Measurements from ENCODE around the gene EPHB2.

The EPHB2 gene

DNA sequence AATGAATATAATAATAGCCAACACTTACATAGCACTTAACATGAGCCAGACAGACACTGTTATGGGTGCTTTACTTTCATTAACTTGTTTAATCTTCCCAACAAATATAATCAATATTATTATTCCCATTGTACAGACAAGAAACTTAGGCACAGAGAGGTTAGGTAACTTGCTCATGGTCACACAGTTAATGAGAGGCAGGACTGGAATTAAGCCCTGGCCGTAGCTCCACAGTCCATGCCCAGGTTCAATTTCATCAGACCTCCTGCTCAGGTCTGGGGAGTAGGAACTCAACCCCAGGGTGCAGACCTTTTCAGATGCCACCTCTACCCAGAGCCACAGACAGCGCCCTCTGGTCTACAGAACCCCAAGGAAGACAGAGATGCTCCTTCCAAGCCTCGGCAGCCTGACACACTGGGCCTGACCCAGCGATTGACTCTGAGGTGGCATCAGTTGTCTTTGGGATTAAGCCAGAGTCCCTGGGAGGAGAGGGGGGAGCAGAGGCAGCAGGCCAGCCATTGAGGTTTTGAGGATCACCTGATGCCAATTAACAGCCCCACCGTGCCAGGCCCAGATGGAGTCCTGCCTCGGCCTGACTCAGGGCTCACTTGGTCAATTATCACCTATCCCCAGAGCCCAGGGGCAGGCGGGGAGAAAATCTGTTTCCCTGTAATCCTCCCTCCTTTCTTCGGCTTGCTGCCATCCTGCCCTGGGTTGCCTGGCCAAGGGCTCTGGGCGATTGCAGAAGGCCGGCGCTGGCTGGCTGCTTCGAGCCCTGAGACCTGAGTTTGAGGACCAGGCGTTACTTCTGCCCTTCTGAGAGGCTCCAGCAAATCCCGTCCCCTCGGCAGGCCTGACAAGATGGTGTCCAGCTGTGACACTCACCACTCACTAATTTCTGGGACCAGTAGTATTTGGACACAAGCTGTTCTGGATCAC, 145.3 kb downstream of the EPHB2 start:
- no peak for DNase-seq (ENCODE audit: low spot score in 2 of 2)
- Mint-ChIP-seq H3K27me3 (peaks cover 9% of the 10 kb centered on the region), H3K36me3 (no peaks in the 10 kb centered on the region), H3K9me3 (no peaks in the 10 kb centered on the region), H3K4me3 (no peak overlapping the region), H3K4me1 (peaks cover 26% of the 10 kb centered on the region), H3K27ac (peak overlapping the region; percentile 52)
- ATAC-seq (ENCODE audit: low read depth) = no peak

DNA sequence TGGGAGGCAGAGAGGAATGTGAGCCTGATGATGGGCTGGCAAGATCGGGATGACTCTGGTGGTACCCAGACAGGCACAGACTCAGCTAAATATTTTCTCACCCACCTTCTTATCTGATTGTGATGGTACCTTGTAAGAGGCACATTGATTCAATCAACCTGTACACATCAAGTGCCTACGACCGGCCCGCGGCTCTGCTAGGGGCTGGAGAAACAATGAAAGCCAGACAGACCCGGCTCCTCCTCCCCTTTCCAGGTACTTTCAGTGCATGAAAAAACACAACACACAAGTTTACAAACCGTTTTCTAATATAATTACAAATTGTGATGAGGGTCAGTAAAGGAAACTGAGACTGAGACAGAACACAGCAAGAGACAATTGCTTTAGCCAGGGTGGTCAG, 147.0 kb downstream of the EPHB2 start:
- no peaks in the 10 kb centered on the region for H3K36me3 Mint-ChIP-seq
- no peak overlapping the region for H3K27ac Mint-ChIP-seq
- peaks cover 9% of the 10 kb centered on the region for H3K27me3 Mint-ChIP-seq
- DNase-seq (ENCODE audit: low spot score in 2 of 2) (no peak), ATAC-seq (ENCODE audit: low read depth) (no peak)
- no peaks in the 10 kb centered on the region for H3K9me3 Mint-ChIP-seq
- peaks cover 22% of the 10 kb centered on the region for H3K4me1 Mint-ChIP-seq
- no peak overlapping the region for H3K4me3 Mint-ChIP-seq

DNA sequence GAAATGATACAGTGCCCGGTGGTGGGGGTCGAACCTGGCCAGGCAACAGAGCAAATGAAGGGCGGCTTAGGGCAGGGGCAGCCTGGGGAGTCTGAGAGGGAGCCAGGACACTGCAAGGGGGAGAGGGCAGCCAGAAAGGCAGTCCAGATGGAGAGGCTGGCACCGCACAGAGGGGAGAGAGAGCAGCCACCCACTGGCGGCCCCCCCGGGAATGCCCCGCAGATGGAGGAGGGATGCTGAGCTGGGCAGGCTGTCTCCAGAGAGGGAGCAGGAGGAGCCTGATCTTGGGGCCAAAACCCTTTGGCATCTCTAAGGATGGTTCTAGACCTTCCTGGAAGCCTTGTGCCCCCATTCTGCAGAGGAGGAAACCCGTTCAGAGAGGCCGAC, 149.8 kb downstream of the EPHB2 start:
- no peaks in the 10 kb centered on the region for H3K36me3 Mint-ChIP-seq
- H3K9me3 Mint-ChIP-seq = no peaks in the 10 kb centered on the region
- no peak overlapping the region for H3K4me3 Mint-ChIP-seq

DNA sequence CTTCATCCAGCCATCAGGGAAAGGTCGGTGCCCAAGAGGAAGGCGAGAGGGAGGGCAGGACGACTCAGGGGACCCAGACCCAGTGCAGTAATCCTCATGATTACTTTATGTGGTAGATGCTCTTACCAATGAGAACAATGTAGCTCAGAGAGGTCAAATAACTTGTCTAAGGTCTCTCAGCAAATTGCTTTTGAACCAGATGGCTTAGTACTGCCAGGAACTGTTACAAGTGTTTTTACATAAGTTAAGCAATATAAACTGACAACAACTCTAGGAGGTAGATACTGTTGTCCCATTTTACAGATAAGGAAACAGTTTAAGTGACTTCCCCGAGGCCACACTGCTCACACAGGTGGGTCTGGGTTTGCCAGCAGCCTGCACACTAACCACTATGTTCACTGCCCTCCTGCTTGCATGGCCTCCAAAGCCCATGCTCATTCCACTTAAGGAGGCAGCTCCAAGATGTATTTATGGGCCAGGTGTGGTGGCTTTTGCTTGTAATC, 150.3 kb downstream of the EPHB2 start:
- Mint-ChIP-seq H3K4me3 (no peak overlapping the region), H3K36me3 (no peaks in the 10 kb centered on the region), H3K27me3 (peaks cover 17% of the 10 kb centered on the region), H3K4me1 (peaks cover 6% of the 10 kb centered on the region), H3K9me3 (no peaks in the 10 kb centered on the region), H3K27ac (no peak overlapping the region)
- ATAC-seq (ENCODE audit: low read depth) (no peak), DNase-seq (ENCODE audit: low spot score in 2 of 2) (no peak)

More for the DNA sequence above, 149.8 kb downstream of the EPHB2 start:
- DNase-seq (ENCODE audit: low spot score in 2 of 2) (no peak), ATAC-seq (ENCODE audit: low read depth) (no peak)
- no peak overlapping the region for H3K27ac Mint-ChIP-seq
- H3K4me1 Mint-ChIP-seq = peaks cover 3% of the 10 kb centered on the region
- H3K27me3 Mint-ChIP-seq = peaks cover 14% of the 10 kb centered on the region

DNA sequence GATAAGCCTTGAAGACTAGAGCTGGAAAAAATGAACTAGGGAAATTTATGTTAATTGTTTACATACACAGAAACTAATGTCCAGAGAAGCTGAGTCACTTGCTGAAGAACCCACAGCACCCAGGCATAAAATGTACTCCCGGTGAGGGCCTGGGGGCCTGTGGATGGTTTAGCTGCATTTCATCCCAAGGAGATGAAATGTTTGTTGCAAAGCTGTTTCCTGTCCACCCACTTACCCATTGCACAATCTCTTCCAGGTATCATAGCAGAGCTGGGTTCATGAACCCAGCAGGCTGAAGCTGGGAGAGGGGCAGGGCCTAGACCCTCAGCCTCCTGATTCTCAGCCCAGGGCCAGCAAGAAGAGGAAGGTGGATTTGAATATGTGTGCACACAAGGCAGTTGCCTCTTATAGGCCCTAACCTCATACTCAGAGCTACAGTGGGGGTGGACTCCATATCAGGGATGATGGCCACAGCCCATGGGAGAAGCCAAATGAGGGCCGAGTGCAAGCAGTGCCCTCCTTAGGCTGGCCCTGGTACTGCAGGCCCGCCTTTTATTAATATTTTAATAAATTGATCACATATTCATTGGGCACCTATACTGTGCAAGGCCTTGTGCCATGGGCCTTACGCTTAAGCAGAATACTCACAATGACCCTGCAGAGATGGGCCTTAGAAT, 151.3 kb downstream of the EPHB2 start:
- peaks cover 21% of the 10 kb centered on the region for H3K27me3 Mint-ChIP-seq
- H3K9me3 Mint-ChIP-seq = no peaks in the 10 kb centered on the region
- no peaks in the 10 kb centered on the region for H3K36me3 Mint-ChIP-seq
- no peak overlapping the region for H3K27ac Mint-ChIP-seq
- peaks cover 9% of the 10 kb centered on the region for H3K4me1 Mint-ChIP-seq
- DNase-seq (ENCODE audit: low spot score in 2 of 2) (no peak), ATAC-seq (ENCODE audit: low read depth) (no peak)
- H3K4me3 Mint-ChIP-seq = no peak overlapping the region

DNA sequence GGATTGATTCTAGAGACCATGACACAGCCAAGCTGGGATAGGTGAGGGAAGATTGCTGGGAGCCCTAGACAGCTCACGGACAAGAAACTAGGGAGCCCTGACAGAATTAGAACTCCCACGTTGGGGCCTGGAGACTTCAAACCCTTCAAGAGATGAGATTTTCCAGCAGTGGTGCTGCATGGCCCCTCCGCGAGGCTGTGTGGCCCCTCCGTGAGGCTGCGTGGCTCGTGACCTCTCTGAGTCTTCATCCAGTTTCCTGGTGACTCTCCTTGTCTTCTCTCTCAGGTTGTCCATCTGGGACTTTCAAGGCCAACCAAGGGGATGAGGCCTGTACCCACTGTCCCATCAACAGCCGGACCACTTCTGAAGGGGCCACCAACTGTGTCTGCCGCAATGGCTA, 152.1 kb downstream of the EPHB2 start:
- H3K4me3 Mint-ChIP-seq = no peak overlapping the region
- no peak overlapping the region for H3K27ac Mint-ChIP-seq
- no peak for DNase-seq (ENCODE audit: low spot score in 2 of 2)
- peaks cover 9% of the 10 kb centered on the region for H3K4me1 Mint-ChIP-seq
- no peaks in the 10 kb centered on the region for H3K36me3 Mint-ChIP-seq
- no peaks in the 10 kb centered on the region for H3K9me3 Mint-ChIP-seq
- peaks cover 25% of the 10 kb centered on the region for H3K27me3 Mint-ChIP-seq
- ATAC-seq (ENCODE audit: low read depth) = no peak

DNA sequence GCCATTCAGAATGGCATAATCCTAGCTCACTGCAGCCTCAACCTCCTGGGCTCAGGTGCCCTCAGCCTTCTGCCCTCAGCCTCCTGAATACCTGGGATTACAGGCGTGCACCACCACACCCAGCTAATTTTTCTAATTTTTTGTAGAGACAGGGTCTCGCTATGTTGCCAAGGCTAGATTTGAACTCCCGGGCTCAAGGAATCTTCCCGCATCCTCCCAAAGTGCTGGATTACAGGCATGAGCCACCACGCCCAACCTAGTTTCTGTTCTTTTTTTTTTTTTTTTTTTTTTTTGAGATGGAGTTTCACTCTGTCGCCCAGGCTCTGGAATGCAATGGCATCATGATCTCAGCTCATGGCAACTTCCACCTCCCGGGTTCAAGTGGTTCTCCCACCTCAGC, 153.1 kb downstream of the EPHB2 start:
- Mint-ChIP-seq H3K27ac (no peak overlapping the region), H3K4me1 (peaks cover 9% of the 10 kb centered on the region), H3K4me3 (no peak overlapping the region), H3K27me3 (peaks cover 22% of the 10 kb centered on the region), H3K36me3 (no peaks in the 10 kb centered on the region), H3K9me3 (no peaks in the 10 kb centered on the region)
- DNase-seq (ENCODE audit: low spot score in 2 of 2) (no peak), ATAC-seq (ENCODE audit: low read depth) (no peak)

DNA sequence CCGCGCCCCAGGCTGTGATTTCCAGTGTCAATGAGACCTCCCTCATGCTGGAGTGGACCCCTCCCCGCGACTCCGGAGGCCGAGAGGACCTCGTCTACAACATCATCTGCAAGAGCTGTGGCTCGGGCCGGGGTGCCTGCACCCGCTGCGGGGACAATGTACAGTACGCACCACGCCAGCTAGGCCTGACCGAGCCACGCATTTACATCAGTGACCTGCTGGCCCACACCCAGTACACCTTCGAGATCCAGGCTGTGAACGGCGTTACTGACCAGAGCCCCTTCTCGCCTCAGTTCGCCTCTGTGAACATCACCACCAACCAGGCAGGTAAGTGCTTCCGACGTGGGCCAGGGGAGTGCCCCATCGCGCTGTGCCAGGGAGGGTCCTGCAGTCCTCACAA, 154.2 kb downstream of the EPHB2 start:
- ATAC-seq (ENCODE audit: low read depth) = no peak
- H3K4me1 Mint-ChIP-seq = peaks cover 7% of the 10 kb centered on the region
- no peak for DNase-seq (ENCODE audit: low spot score in 2 of 2)
- H3K27me3 Mint-ChIP-seq = peaks cover 27% of the 10 kb centered on the region
- no peak overlapping the region for H3K27ac Mint-ChIP-seq
- no peaks in the 10 kb centered on the region for H3K36me3 Mint-ChIP-seq
- H3K9me3 Mint-ChIP-seq = no peaks in the 10 kb centered on the region
- H3K4me3 Mint-ChIP-seq = no peak overlapping the region

DNA sequence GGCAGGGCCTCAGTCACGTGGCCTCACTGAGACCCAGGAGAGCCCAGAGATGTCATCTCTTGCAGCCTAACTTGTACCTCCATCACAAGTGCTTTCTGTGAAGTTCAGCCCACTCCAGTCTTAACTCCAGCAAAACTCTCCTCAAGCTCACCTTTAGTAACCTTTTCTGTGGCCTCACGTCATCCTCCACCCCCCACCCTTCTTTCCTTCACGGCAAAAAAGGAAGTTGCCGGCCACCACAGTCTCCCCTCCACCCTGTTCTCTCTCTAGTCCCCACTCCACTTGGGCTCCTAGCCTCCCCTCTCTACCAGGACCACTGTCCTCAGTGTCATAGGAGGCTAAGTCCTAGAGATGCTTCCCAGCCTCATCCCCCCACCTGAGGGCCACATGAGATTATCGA, 155.1 kb downstream of the EPHB2 start:
- no peak overlapping the region for H3K4me3 Mint-ChIP-seq
- no peak for DNase-seq (ENCODE audit: low spot score in 2 of 2)
- H3K9me3 Mint-ChIP-seq = no peaks in the 10 kb centered on the region
- ATAC-seq (ENCODE audit: low read depth) = no peak
- H3K27ac Mint-ChIP-seq = no peak overlapping the region
- H3K4me1 Mint-ChIP-seq = peaks cover 6% of the 10 kb centered on the region
- H3K27me3 Mint-ChIP-seq = peaks cover 23% of the 10 kb centered on the region
- H3K36me3 Mint-ChIP-seq = no peaks in the 10 kb centered on the region

DNA sequence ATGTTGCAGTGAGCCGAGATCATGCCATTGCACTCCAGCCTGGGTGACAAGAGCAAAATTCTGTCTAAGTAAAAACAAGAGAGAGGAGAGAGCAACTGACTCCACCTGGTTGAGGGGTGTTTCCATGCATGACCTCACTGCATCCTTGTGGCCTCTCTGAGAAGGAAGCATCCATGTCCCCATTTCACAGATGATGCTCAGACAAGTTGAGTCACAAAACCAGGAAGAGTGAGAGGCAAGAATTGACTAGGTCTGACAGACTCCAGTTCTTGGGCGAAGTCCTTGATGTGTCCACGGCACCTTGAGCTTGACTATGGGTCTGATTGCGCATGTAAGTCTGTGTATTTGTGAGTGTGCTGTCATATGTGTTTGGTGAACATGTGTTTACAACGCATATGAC, 156.2 kb downstream of the EPHB2 start:
- H3K4me3 Mint-ChIP-seq = no peak overlapping the region
- DNase-seq (ENCODE audit: low spot score in 2 of 2) (no peak), ATAC-seq (ENCODE audit: low read depth) (no peak)
- H3K9me3 Mint-ChIP-seq = no peaks in the 10 kb centered on the region
- H3K27me3 Mint-ChIP-seq = peaks cover 23% of the 10 kb centered on the region
- H3K4me1 Mint-ChIP-seq = peaks cover 6% of the 10 kb centered on the region
- H3K27ac Mint-ChIP-seq = no peak overlapping the region
- no peaks in the 10 kb centered on the region for H3K36me3 Mint-ChIP-seq

DNA sequence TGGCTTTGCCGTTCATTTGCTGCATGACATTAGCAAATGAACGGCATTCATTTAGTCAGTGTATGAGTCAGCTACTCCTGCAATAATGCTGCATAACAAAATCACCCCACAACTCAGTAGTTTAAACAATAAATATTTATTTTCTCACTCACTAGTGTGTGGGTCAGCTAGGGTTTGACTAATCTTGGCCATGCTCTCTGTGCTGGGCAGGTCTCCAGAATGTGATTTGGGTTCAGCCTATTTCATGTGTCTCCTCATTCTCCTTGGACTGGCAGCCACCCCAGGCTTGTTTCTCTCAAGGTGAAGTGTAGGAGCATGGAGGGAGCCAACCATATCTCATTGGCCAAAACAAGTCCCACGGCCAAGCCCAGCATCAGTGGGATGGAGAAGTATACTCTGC, 157.7 kb downstream of the EPHB2 start:
- DNase-seq (ENCODE audit: low spot score in 2 of 2) (no peak), ATAC-seq (ENCODE audit: low read depth) (no peak)
- H3K4me3 Mint-ChIP-seq = no peak overlapping the region
- H3K27ac Mint-ChIP-seq = no peak overlapping the region
- peaks cover 6% of the 10 kb centered on the region for H3K4me1 Mint-ChIP-seq
- peaks cover 23% of the 10 kb centered on the region for H3K27me3 Mint-ChIP-seq
- no peaks in the 10 kb centered on the region for H3K9me3 Mint-ChIP-seq
- no peaks in the 10 kb centered on the region for H3K36me3 Mint-ChIP-seq

DNA sequence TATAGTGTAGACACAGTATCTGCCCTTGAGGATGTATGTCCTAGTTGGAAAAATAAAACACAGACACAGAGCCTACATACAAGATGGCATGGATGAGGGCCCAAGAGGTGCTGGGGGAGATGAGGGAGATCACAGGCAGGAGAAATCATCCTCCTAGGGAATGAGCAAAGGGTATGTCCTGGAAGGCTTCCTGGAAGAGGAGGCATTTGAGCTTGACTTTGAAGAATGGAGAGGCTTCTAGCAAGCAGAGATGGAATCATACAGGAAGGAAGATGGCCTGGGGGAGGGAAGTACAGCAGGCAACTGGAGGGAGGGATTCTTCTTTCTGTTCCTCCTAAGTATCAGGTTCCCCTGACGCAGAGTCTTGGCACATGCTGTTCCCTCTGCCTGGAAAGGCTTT, 158.7 kb downstream of the EPHB2 start:
- Mint-ChIP-seq H3K36me3 (no peaks in the 10 kb centered on the region), H3K27me3 (peaks cover 23% of the 10 kb centered on the region), H3K4me3 (no peak overlapping the region), H3K27ac (no peak overlapping the region), H3K9me3 (no peaks in the 10 kb centered on the region), H3K4me1 (peaks cover 6% of the 10 kb centered on the region)
- DNase-seq (ENCODE audit: low spot score in 2 of 2) (no peak), ATAC-seq (ENCODE audit: low read depth) (no peak)

DNA sequence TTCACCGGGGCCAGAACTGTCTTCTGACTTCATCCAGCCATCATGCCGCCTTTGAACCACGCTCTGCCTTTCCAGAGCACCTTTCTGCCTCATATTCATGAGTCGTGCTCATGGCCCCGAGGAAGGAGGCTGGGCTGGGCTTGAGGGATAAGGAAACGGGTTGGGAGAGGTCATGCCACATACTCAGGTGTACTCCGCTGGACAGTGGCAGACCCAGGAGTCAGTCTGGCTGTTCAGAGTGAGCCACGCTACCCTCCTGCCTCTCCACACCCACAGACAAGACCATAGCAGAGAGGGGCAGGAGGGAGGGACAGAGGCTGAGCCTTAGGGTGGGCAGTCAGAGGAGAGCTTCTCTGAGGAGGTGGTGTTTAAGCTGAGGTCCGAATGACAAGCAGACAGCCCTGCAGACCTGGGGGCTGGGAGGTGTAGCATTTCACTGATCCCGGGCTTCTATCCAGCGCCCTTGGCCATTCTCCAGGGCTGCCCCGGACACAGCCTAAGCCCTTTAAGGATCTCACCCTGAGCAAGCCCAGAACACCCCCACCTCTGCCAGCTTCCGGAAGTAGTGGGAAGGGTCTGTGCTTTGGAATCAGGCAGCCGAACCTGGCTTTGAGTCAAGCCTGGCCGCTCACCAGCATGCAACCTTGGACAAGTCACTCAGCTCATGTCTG, 159.7 kb downstream of the EPHB2 start:
- DNase-seq (ENCODE audit: low spot score in 2 of 2) (no peak), ATAC-seq (ENCODE audit: low read depth) (no peak)
- Mint-ChIP-seq H3K27me3 (peaks cover 20% of the 10 kb centered on the region), H3K27ac (no peak overlapping the region), H3K4me1 (peaks cover 6% of the 10 kb centered on the region), H3K9me3 (no peaks in the 10 kb centered on the region), H3K4me3 (no peak overlapping the region), H3K36me3 (no peaks in the 10 kb centered on the region)

DNA sequence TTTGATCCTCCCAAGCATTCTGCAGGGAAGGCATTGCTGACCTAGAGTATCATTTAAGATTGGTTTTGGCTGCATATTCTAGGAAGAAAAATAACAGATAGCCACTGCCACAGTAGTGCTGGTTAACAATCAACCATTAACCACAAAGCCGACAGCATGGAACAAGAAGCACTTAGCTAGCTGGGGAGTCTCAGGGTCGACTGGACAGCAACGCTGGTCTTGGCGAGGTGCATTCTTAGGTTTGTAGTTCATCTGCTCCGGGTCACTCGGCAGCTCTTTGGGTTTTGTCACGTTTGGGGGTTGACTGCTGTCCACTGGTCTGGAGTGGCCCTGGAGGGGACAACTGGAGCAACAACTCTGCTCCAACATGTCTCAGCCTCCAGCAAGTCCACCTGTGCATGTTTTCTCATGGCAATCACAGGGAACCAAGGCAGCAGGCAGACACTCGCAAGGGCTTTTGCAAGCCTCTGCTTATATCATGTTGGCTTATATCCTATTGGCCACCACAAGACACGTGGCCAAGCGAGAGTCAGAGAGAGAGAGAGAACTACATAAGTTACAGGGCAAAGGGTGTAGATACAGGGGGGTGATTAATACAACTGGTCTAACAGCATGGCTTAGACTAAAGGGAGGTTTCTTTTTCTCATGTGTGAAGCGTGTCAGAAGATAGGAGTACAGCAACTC, 162.5 kb downstream of the EPHB2 start:
- Mint-ChIP-seq H3K4me1 (no peaks in the 10 kb centered on the region), H3K36me3 (no peaks in the 10 kb centered on the region), H3K27ac (no peak overlapping the region), H3K9me3 (no peaks in the 10 kb centered on the region), H3K4me3 (no peak overlapping the region), H3K27me3 (peaks cover 11% of the 10 kb centered on the region)
- no peak for DNase-seq (ENCODE audit: low spot score in 2 of 2)
- no peak for ATAC-seq (ENCODE audit: low read depth)
